Neural cell (in vitro differentiated cells): ENCODE results near the gene RNF213.

Experiments used
- POLR2AphosphoS5 ChIP-seq: IDR thresholded peaks from 2 replicates; pipeline ENCODE4 v1.6.1; 2012
- TF ChIP-seq, protein P1 (sequence below): fragments of 450-650 bp; IDR thresholded peaks from 2 replicates; pipeline ENCODE4 v1.5.1; 2014; ENCODE audit warnings: antibody characterized with exemption, mild to moderate bottlenecking, moderate library complexity; ENCODE audit not compliant: poor library complexity, severe bottlenecking

DNA sequence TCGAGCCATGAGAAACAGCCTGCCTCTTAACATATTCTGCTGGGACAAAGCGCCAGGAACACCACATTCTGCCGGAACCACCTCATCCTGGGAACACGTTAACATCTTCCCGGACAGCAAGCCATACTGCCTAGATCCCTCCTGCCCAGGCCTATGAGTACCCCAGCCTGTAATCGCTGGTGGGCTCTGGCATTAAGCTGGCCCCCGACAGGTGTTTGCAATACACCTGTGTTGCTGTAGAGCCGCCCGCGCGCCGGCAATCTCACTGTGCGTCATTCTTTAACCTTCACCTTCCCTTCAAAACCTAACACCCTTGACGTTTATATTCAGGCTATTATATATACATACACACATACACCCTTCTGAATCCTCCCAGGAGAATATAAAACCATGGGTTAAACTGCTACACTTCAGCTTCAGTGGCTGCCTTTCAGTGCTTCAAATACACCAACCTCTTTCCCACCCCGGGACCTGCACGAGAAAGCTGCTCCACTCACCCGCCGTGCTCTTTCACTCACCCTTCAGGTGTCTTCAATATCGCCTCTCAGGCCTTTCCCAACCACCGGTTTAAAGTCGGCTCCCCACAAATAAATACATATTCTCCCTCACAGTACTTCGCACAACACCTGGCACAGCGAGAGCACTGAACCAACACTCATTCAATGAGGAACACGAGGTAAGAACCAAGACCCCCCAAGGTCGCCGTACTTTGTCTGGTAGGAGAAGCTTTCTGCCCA is 153.3 kb downstream of the RNF213 start:
- TF ChIP-seq POLR2AphosphoS5, result no peak
- TF ChIP-seq, protein P1, sequence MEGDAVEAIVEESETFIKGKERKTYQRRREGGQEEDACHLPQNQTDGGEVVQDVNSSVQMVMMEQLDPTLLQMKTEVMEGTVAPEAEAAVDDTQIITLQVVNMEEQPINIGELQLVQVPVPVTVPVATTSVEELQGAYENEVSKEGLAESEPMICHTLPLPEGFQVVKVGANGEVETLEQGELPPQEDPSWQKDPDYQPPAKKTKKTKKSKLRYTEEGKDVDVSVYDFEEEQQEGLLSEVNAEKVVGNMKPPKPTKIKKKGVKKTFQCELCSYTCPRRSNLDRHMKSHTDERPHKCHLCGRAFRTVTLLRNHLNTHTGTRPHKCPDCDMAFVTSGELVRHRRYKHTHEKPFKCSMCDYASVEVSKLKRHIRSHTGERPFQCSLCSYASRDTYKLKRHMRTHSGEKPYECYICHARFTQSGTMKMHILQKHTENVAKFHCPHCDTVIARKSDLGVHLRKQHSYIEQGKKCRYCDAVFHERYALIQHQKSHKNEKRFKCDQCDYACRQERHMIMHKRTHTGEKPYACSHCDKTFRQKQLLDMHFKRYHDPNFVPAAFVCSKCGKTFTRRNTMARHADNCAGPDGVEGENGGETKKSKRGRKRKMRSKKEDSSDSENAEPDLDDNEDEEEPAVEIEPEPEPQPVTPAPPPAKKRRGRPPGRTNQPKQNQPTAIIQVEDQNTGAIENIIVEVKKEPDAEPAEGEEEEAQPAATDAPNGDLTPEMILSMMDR, result no peak
